Transverse colon (tissue), 4 donors: ENCODE results near the gene GAB2.

Experiments used
- POLR2AphosphoS5 ChIP-seq, 3 donors: sonication (generic); formaldehyde crosslinking; IDR thresholded peaks; one replicate each; pipeline ENCODE4 v1.6.1; 2016; ENCODE audit warnings: antibody characterized with exemption in 3 of 3
- TF ChIP-seq, protein P1 (sequence below), 5 experiments: fragments of 200-600 bp in 3 of 5; fragments of 450-650 bp in 2 of 5; sonication (generic) in 3 of 5; IDR thresholded peaks; 1 replicate in 2 of 5; 2 replicates in 3 of 5; pipeline ENCODE4 v1.5.1; 2016 to 2017; ENCODE audit warnings: antibody characterized with exemption in 5 of 5, inconsistent platforms in 3 of 5, mild to moderate bottlenecking in 2 of 5, moderate library complexity in 1 of 5

DNA sequence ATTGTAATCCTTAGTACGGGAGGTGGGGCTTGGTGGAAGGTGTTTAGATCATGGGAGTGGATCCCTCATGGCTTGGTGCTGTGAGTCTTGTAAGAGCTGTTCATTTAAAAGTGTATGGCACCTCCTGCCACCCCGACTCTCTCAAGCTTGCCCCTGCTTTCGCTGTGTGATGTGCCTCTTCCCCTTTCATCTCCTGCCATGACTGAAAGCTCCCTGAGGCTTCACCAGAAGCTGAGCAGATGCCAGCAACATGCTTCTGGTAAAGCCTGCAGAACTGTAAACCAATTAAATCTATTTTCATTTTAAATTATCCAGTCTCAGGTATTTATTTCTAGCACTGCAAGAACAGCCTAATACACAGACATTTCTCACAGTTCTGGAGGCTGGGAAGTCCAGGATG lies 40.8 kb downstream of the GAB2 start:
- TF ChIP-seq, protein P1, sequence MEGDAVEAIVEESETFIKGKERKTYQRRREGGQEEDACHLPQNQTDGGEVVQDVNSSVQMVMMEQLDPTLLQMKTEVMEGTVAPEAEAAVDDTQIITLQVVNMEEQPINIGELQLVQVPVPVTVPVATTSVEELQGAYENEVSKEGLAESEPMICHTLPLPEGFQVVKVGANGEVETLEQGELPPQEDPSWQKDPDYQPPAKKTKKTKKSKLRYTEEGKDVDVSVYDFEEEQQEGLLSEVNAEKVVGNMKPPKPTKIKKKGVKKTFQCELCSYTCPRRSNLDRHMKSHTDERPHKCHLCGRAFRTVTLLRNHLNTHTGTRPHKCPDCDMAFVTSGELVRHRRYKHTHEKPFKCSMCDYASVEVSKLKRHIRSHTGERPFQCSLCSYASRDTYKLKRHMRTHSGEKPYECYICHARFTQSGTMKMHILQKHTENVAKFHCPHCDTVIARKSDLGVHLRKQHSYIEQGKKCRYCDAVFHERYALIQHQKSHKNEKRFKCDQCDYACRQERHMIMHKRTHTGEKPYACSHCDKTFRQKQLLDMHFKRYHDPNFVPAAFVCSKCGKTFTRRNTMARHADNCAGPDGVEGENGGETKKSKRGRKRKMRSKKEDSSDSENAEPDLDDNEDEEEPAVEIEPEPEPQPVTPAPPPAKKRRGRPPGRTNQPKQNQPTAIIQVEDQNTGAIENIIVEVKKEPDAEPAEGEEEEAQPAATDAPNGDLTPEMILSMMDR (IDR thresholded peaks at IDR 0.05), result no peak
- TF ChIP-seq POLR2AphosphoS5 (IDR thresholded peaks at IDR 0.05), result no peak
